ENCODE results near the gene LRMDA.

LRMDA gene

DNA sequence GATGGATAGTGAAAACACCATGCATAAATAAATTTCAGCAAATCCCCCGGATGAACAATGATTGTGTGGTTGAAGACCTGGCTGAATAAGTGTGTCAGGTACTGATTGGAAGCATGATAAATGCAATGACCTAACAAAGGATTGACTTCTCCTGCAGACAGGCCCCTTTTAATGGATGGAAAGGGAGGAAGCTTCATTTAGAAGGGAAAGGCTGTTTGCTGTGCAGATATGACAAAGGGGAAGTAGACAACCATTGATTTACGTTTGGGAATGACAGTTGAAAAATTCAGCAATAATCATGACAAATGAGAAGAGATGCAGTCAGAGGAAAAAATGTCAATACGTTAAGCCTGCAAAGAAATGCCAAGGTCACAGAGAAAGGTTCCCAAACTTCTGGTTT lies 503.8 kb downstream of the LRMDA start:
- Mint-ChIP-seq H3K36me3 (ENCODE audit: low read depth) (no peaks in the 10 kb centered on the region), H3K4me1 (ENCODE audit: low read depth) (peaks cover 15% of the 10 kb centered on the region), H3K4me3 (no peak overlapping the region), H3K9me3 (no peaks in the 10 kb centered on the region), H3K27ac (no peak overlapping the region), H3K27me3 (no peaks in the 10 kb centered on the region)
- intact Hi-C loops (cut with micrococcal nuclease): no loop called here

DNA sequence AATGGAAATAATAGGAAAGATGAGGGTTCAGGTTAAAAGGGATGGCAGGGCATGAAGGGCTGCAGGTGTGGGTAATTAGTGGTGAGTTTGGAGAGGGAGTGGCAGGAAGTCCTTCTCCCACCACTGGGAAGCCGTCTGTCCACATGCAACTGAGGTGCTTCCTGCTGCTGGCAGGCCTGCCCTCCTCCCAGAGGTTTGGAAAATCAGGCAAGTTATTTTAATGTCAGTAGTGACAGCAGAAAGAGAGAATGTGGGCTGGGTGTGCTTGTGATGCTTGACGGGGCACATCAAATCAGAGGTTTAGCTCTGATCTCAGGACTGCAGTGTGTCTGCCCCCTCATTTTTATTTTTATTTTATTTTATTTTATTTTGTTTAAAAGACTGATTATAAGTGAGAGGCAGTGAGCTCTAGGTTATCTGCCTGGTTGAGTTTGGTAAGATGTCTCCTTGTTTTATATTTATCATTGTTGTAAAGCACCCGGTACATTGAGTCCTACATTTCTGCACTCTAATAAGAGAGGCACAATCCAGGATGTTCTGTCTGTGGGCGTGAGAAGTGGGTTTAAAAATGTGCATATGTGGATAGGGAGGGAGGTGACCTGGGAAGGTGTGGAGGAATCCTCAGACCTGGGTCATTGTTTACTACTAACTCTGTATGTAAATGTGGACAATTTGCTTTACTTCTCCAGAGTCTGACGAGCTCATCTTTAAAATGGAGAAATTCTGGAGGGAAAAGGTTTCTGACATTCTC lies 504.4 kb downstream of the LRMDA start:
- Mint-ChIP-seq H3K27me3 (no peaks in the 10 kb centered on the region), H3K4me3 (no peak overlapping the region), H3K9me3 (no peaks in the 10 kb centered on the region), H3K27ac (no peak overlapping the region), H3K36me3 (ENCODE audit: low read depth) (no peaks in the 10 kb centered on the region), H3K4me1 (ENCODE audit: low read depth) (peaks cover 15% of the 10 kb centered on the region)
- intact Hi-C loops (cut with micrococcal nuclease): no loop called here

DNA sequence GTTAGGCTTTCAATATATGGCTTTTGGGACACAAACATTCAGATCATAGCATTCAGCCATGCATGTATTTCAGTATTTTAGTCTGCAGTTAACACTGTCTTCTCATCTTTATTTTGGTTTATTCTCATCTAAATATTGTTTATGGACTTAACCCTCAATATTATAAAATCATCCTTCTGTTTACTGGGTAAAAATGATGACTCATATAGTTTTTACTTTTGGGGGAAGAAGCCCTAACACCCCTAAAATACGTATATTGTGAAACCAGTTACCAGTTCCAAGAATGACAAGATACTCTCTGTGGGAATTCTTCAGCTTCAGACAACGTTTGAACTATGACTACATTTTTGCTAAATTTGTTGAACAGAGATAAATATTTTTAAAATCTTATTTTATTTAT lies 505.4 kb downstream of the LRMDA start:
- H3K9me3 Mint-ChIP-seq: no peaks in the 10 kb centered on the region
- peaks cover 15% of the 10 kb centered on the region for H3K4me1 Mint-ChIP-seq (ENCODE audit: low read depth)
- H3K27ac Mint-ChIP-seq: no peak overlapping the region
- intact Hi-C loops (cut with micrococcal nuclease): no loop called here
- no peaks in the 10 kb centered on the region for H3K27me3 Mint-ChIP-seq
- no peak overlapping the region for H3K4me3 Mint-ChIP-seq
- no peaks in the 10 kb centered on the region for H3K36me3 Mint-ChIP-seq (ENCODE audit: low read depth)

DNA sequence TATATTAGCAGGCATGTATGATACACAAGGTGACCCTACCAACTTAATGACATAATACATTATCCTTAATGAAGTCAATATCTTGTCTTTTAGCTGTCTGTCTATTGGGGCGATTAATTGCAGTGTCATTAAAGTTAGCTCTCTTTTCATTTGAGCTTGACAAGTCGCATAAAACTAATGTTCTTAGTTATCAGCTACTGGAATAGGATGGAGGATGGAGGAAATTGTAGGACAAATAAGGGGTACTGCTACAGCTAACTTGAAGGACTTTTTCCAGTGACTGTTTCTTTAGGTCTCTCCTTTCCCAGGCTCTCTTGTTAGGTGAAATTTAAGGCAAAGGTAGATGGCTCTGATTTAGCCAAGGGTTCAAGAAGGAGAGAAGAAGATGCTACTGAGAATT lies 506.4 kb downstream of the LRMDA start:
- intact Hi-C loops (cut with micrococcal nuclease): no loop called here
- Mint-ChIP-seq H3K27me3 (no peaks in the 10 kb centered on the region), H3K4me3 (no peak overlapping the region), H3K27ac (no peak overlapping the region), H3K4me1 (ENCODE audit: low read depth) (peaks cover 15% of the 10 kb centered on the region), H3K36me3 (ENCODE audit: low read depth) (no peaks in the 10 kb centered on the region), H3K9me3 (no peaks in the 10 kb centered on the region)

DNA sequence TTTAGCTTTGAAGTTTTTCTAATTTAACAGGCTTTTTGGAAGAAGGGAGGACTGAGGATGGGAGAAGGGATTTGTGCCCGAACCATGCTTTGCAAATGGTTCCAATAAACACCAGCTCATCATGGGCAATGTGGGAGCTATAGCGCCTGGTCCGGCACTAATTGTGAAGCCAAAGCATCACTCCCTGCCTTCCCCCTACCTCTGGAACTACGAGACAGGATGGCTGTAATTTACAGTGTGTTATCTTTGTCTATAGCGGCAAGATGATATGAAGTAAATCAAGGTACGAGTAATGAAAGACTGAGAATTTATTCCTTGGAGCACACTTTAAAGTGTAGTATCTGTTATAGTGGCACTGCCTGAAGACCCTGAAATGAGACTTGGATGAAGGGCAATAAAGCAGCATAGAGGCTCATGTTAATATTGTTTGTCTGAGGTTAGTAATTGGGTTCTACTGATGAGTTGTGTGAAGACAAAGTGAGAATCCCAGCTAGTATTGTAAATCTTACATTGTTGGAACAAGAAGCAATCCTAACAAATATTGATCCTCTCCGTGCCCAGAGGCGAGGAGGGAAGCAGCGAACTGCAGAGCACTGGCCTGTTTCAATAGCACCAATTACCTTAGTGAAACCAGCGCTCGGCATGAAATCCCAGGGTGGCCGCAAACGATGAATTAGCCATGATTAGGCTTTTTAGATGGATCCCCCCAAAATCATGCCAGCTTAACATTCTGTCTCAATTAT lies 507.1 kb downstream of the LRMDA start:
- Mint-ChIP-seq H3K27ac (no peak overlapping the region), H3K4me3 (no peak overlapping the region), H3K36me3 (ENCODE audit: low read depth) (no peaks in the 10 kb centered on the region), H3K9me3 (no peaks in the 10 kb centered on the region), H3K4me1 (ENCODE audit: low read depth) (peaks cover 15% of the 10 kb centered on the region), H3K27me3 (no peaks in the 10 kb centered on the region)
- intact Hi-C loops (cut with micrococcal nuclease): no loop called here

DNA sequence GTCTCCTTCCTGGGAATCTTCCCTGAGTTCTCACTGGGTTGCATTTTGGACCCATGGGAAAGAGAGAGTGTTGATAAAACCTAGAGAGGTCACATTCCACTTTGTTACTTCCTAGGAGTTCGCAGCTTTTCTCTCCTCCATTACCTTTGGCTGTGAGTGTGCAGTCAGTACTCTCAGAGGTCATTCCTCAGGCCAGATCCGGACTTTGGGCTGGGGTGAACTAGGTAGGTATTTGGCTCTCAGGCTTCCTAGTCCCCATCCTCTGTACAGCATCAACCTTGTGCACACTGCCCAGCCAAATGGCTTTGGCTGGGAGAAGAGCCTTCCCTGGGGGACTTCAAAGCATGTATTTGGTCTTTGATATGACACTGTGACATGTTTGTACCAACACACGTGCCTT lies 508.1 kb downstream of the LRMDA start:
- Mint-ChIP-seq H3K9me3 (peaks cover 8% of the 10 kb centered on the region), H3K36me3 (ENCODE audit: low read depth) (peaks cover 6% of the 10 kb centered on the region), H3K27ac (no peak overlapping the region), H3K27me3 (no peaks in the 10 kb centered on the region), H3K4me1 (ENCODE audit: low read depth) (peaks cover 15% of the 10 kb centered on the region), H3K4me3 (no peak overlapping the region)
- intact Hi-C loops (cut with micrococcal nuclease): no loop called here

DNA sequence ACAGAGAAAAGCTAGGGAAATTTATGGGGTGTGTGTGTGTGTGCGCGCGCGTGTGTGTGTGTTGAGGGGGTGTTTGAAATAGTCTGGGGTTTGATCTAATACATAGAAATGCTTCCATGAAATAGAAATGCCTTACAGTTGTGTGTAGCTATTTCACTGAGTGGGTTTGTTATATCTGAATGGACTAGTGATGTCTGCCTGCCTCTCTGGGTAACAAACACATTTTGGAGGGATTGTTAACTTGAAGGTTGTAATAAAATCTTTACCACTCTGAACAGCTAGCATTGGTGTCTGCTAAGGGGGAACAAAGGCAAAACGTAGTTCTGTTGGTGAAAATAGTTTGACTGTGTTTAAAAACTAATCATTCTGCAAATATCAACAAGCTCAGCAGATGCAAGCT lies 509.3 kb downstream of the LRMDA start:
- intact Hi-C loops (cut with micrococcal nuclease): no loop called here
- Mint-ChIP-seq H3K4me1 (ENCODE audit: low read depth) (peaks cover 4% of the 10 kb centered on the region), H3K27ac (no peak overlapping the region), H3K9me3 (peaks cover 19% of the 10 kb centered on the region), H3K36me3 (ENCODE audit: low read depth) (peaks cover 11% of the 10 kb centered on the region), H3K4me3 (no peak overlapping the region), H3K27me3 (no peaks in the 10 kb centered on the region)

DNA sequence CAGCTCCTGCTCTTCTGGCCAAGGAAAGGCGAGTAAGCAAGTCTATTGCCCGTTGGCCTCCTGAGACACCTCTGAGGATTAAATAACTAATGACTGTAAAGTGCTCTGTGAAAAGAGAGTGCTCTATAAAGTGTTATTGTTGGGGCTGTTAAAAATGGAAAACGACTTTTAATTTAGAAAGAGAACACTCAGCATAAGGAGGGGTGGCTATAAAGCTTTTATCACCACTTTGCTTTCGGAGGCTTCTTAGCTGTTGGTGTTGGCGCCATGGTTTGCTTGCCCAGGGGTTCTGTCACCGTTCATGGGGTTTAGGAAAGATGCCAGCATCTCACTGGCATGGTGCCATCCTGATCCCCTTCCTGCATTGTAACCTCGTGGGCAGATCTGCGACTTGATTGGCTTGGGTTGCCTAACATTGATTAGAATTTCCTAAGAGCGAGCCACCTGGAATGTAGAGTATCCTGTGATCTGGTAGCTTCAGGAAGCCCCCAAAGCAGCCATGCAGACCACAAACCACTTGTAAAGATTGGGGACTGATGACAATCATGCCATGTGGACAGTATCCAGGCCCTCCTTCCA lies 509.9 kb downstream of the LRMDA start:
- intact Hi-C loops (cut with micrococcal nuclease): no loop called here
- Mint-ChIP-seq H3K27me3 (no peaks in the 10 kb centered on the region), H3K27ac (no peak overlapping the region), H3K36me3 (ENCODE audit: low read depth) (peaks cover 11% of the 10 kb centered on the region), H3K4me3 (no peak overlapping the region), H3K4me1 (ENCODE audit: low read depth) (no peaks in the 10 kb centered on the region), H3K9me3 (peaks cover 19% of the 10 kb centered on the region)

DNA sequence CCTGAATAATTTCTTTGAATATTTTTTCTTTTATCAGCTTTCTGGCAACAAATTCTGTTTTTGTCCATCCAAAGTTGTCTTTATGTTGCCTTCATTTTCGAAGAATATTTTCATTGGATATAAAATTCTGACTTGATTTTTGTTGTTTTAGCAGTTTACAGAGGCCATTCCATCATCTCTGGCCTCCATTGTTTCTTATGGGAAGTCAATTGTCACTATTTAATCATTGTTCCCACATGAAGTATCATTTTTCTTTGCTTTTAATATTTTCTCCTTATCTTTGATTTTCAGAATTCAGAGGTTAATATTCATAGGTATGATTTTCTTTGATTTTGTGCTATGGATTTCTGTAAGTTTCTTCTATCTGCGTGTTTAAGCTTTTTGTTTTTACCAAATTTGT lies 512.6 kb downstream of the LRMDA start:
- intact Hi-C loops (cut with micrococcal nuclease): no loop called here
- Mint-ChIP-seq H3K27ac (no peak overlapping the region), H3K9me3 (peaks cover 19% of the 10 kb centered on the region), H3K4me1 (ENCODE audit: low read depth) (peaks cover 8% of the 10 kb centered on the region), H3K36me3 (ENCODE audit: low read depth) (peaks cover 11% of the 10 kb centered on the region), H3K4me3 (no peak overlapping the region), H3K27me3 (no peaks in the 10 kb centered on the region)

DNA sequence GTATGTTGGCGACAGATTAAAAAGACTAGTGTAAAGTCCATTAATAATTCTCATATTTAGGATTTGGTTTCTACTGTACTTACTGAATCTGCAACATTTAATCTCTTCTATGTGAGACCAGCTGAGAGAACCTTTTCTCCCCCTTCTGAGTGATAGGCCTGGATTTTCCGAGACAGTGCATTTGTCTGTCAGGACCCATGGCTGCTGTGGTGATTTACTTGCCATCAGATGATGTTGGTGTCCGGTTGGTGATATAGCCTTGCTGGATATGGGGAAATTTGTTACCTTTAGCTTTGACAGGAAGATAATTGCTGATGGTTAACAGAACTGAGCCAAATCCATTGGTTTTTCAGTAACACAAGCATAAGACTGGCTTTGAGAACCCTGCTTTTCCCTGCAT lies 517.2 kb downstream of the LRMDA start:
- Mint-ChIP-seq H3K9me3 (peaks cover 19% of the 10 kb centered on the region), H3K27ac (no peak overlapping the region), H3K4me3 (no peak overlapping the region), H3K27me3 (no peaks in the 10 kb centered on the region), H3K4me1 (ENCODE audit: low read depth) (peaks cover 16% of the 10 kb centered on the region), H3K36me3 (ENCODE audit: low read depth) (peaks cover 11% of the 10 kb centered on the region)
- intact Hi-C loops (cut with micrococcal nuclease): no loop called here

DNA sequence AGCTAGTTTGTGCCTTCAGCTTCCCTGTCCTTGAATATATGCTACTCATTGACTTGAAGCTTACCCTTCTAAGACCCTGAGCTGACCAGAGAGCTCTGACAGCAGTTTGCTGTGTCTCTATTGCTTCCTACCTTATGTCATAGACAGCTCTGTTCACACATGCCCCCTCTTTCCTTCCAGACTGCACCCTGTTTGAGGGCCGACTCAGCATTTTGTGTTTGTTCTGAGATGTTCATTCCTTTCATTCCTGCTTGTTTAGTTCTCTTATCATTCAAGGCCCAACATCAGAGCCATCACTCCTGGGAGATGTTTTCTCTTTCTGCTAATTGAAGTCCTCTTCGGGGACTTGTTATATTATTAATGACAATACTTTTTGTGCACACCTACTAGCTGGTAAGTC lies 518.9 kb downstream of the LRMDA start:
- H3K27ac Mint-ChIP-seq: no peak overlapping the region

DNA sequence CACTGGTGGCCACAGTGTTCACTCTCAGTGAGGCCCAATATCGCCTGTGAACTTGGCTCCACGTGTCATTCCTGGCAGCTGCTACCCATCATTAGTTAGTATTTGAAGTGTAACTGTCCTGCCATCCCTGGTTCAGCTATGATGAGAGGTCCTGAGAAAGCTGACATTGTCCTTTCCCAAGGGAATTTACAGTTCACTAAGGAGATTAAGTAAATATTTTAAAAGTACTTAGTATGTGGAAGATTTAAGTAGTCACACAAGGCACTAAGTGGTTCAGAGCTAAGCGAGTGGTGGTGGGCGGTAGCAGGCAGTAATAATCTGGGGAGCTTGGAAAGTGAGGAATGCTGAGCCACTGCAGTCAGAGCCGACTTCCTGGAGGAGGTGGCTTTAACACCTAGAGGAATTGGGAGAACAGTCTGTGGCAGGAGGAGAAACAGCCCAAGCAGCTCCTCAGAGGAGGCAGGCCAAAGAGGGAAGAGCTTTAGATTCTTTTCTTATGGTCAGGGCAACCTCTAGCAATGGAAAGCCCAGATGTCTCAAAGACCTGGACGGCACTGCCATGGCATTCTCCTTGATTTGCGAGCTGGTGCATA lies 519.7 kb downstream of the LRMDA start:
- peaks cover 37% of the 10 kb centered on the region for H3K4me1 Mint-ChIP-seq (ENCODE audit: low read depth)
- H3K36me3 Mint-ChIP-seq (ENCODE audit: low read depth): no peaks in the 10 kb centered on the region
- intact Hi-C loops (cut with micrococcal nuclease): no loop called here
- no peaks in the 10 kb centered on the region for H3K27me3 Mint-ChIP-seq
- H3K27ac Mint-ChIP-seq: no peak overlapping the region
- H3K9me3 Mint-ChIP-seq: no peaks in the 10 kb centered on the region
- H3K4me3 Mint-ChIP-seq: no peak overlapping the region

More for the DNA sequence above, 518.9 kb downstream of the LRMDA start:
- no peaks in the 10 kb centered on the region for H3K27me3 Mint-ChIP-seq
- intact Hi-C loops (cut with micrococcal nuclease): no loop called here
- H3K4me3 Mint-ChIP-seq: no peak overlapping the region
- peaks cover 29% of the 10 kb centered on the region for H3K4me1 Mint-ChIP-seq (ENCODE audit: low read depth)
- peaks cover 3% of the 10 kb centered on the region for H3K9me3 Mint-ChIP-seq
- H3K36me3 Mint-ChIP-seq (ENCODE audit: low read depth): no peaks in the 10 kb centered on the region

DNA sequence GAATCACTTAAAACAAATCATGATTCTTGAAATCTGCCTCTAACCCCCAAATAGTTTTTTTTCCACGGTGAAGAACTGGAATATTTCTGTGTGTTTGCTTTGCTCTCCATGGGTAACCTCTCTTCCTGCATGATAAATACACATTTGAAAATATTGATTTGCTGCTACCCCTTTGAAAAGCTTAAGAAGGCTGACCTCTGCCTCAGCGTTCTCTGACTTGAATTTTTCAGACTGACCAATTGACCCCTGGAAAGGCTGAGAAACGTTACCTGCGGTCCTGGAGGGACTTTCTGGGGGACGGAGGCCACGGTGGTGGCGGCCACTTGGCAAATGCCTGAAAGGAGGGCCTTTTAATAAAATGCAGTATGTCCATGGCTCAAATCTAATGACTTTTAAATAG lies 520.2 kb downstream of the LRMDA start:
- intact Hi-C loops (cut with micrococcal nuclease): no loop called here
- peaks cover 40% of the 10 kb centered on the region for H3K4me1 Mint-ChIP-seq (ENCODE audit: low read depth)
- no peaks in the 10 kb centered on the region for H3K9me3 Mint-ChIP-seq
- H3K27ac Mint-ChIP-seq: no peak overlapping the region
- H3K4me3 Mint-ChIP-seq: no peak overlapping the region
- H3K27me3 Mint-ChIP-seq: no peaks in the 10 kb centered on the region
- no peaks in the 10 kb centered on the region for H3K36me3 Mint-ChIP-seq (ENCODE audit: low read depth)

DNA sequence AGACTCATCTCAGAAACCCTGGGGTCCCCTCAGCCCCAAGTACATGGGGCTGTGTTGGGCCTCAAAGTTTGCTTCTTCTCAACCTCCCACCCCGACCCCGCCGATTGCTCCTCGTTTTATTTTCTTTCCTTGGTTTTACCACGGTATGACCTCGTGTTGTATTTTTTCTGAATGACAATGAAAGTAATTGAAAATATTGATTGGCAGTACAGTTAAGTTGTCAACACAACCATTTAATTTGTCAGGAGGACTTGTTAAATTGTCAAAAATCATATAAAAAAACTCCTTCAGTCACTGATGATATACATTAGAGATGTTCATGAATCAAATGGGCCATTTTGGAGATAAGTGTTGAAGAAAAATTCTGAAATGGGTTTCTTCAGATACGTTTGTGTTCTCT lies 520.7 kb downstream of the LRMDA start:
- Mint-ChIP-seq H3K4me1 (ENCODE audit: low read depth) (peaks cover 40% of the 10 kb centered on the region), H3K9me3 (no peaks in the 10 kb centered on the region), H3K27me3 (no peaks in the 10 kb centered on the region), H3K36me3 (ENCODE audit: low read depth) (no peaks in the 10 kb centered on the region), H3K4me3 (no peak overlapping the region), H3K27ac (no peak overlapping the region)
- intact Hi-C loops (cut with micrococcal nuclease): no loop called here

All from dendritic cell treated with granulocyte-macrophage colony-stimulating factor and Interleukin-4, amounts not matched to agents 40 ng/mL and 50 ng/mL, for 4 days (primary cell).